GM19239 (cell line): Measurements from ENCODE around the gene ADAMTS10.
"Not testable (repeated sequence)": the region's sequence is repeated elsewhere in the genome, so short reads cannot be mapped to it uniquely, and the experiment has no call there.

Experiments
- DNase-seq: peaks from one replicate; pipeline ENCODE4 v3.0.0; 2011; ENCODE audit warnings: low spot score; ENCODE audit not compliant: insufficient read length
- FAIRE-seq: peaks from 2 replicates; lab custom pipeline; 2011; peaks lifted over from hg19 to GRCh38; lab: Jason Lieb, UNC

ADAMTS10 gene

GRCh38 chr19:8569066-8569771 lies 41.3 kb downstream of the ADAMTS10 start:
- peak; percentile 78 for DNase-seq
- peak; percentile 87 for FAIRE-seq

GRCh38 chr19:8567522-8568172 lies 42.9 kb downstream of the ADAMTS10 start:
- no peak for FAIRE-seq
- DNase-seq: no peak

GRCh38 chr19:8566855-8567254 lies 43.7 kb downstream of the ADAMTS10 start:
- no peak for FAIRE-seq
- no peak for DNase-seq

- not testable (repeated sequence) for DNase-seq, FAIRE-seq
Observed at GRCh38 chr19:8564866-8565265, 45.6 kb downstream of the ADAMTS10 start.

- DNase-seq (no peak), FAIRE-seq (no peak)
Observed at GRCh38 chr19:8561075-8561764, 49.3 kb downstream of the ADAMTS10 start.

- no peak for DNase-seq
- FAIRE-seq: no peak
Observed at GRCh38 chr19:8558325-8558724, 52.2 kb downstream of the ADAMTS10 start.

- FAIRE-seq (no peak), DNase-seq (no peak)
Observed at GRCh38 chr19:8557642-8558238, 52.8 kb downstream of the ADAMTS10 start.

GRCh38 chr19:8553729-8554128 lies 56.8 kb downstream of the ADAMTS10 start:
- DNase-seq, FAIRE-seq: not testable (repeated sequence)

GRCh38 chr19:8552810-8553209 lies 57.7 kb downstream of the ADAMTS10 start:
- FAIRE-seq (no peak), DNase-seq (no peak)

GRCh38 chr19:8550070-8550469 lies 60.4 kb downstream of the ADAMTS10 start:
- DNase-seq (no peak), FAIRE-seq (no peak)

GRCh38 chr19:8545743-8546142 lies 64.8 kb downstream of the ADAMTS10 start:
- DNase-seq (no peak), FAIRE-seq (no peak)

- FAIRE-seq (no peak), DNase-seq (no peak)
Observed at GRCh38 chr19:8544168-8544567, 66.3 kb downstream of the ADAMTS10 start.

GRCh38 chr19:8539621-8540149 lies 70.8 kb downstream of the ADAMTS10 start:
- no peak for DNase-seq
- no peak for FAIRE-seq

- FAIRE-seq (no peak), DNase-seq (no peak)
Observed at GRCh38 chr19:8537099-8537498, 73.4 kb downstream of the ADAMTS10 start.

GRCh38 chr19:8536282-8536681 lies 74.2 kb downstream of the ADAMTS10 start:
- FAIRE-seq: no peak
- DNase-seq: no peak

GRCh38 chr19:8532225-8532624 lies 78.3 kb downstream of the ADAMTS10 start:
- no peak for FAIRE-seq
- no peak for DNase-seq

GRCh38 chr19:8531470-8531869 lies 79.0 kb downstream of the ADAMTS10 start:
- DNase-seq (no peak), FAIRE-seq (no peak)
